GM19043 (cell line): ENCODE results near the gene RHOD.

Source experiments
- ATAC-seq: cut with Tn5 transposase; IDR thresholded peaks from one replicate; pipeline ENCODE4 v1.9.1; 2021; ENCODE audit warnings: low read depth; ENCODE audit not compliant: unreplicated experiment

Gene RHOD, protein sequence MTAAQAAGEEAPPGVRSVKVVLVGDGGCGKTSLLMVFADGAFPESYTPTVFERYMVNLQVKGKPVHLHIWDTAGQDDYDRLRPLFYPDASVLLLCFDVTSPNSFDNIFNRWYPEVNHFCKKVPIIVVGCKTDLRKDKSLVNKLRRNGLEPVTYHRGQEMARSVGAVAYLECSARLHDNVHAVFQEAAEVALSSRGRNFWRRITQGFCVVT

GRCh38 chr11:67056267-67057204 is at the start of gene RHOD:
Gene RHOD (plus strand): TSS chr11:67056847. CDS start chr11:67056903, 56 bp downstream.
- ATAC-seq = no peak

DNA sequence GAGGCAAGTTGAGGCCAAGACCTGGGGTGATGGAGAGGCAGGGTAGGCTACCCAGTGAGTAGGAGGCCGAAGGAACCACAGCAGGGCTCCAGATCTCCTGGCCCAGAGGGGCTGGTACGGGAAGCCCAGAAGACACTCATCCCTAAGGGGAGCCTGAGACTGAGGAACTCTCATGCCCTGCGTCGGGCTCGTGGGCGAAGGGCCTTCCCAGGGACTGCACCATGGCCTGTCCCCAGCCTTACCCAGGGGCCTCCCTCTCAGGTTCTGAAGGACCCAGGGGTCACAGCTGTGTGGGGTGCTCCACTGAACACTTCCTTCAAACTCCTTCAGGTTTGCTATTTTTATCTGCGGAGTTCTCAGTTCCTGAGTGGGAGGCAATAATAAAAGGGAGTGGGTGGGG is 49.5 kb upstream of the RHOD start:
- ATAC-seq = no peak

GRCh38 chr11:67010296-67010905 is 46.2 kb upstream of the RHOD start:
- no peak for ATAC-seq

GRCh38 chr11:67013511-67014045 is 43.1 kb upstream of the RHOD start:
- ATAC-seq = no peak

DNA sequence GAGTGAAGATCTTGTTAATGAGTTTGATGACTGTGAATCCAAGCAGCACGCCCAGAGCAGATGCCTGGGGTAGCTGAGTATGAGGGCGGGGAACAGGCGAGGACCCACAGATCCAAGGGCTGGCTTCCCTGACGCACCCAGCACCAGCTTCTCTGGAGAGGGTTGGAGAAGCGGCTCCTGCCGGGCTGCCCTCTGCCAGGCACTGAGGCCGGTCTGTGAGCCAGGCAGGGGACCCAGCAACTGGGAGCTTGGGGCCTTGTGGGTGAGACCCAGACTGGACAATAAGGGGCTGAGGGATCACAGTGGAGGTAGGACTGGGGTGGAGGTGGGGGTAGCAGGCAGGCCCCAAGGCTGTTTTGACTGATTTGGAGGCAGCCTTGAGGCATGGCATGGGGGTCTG is 42.3 kb upstream of the RHOD start:
- no peak for ATAC-seq

DNA sequence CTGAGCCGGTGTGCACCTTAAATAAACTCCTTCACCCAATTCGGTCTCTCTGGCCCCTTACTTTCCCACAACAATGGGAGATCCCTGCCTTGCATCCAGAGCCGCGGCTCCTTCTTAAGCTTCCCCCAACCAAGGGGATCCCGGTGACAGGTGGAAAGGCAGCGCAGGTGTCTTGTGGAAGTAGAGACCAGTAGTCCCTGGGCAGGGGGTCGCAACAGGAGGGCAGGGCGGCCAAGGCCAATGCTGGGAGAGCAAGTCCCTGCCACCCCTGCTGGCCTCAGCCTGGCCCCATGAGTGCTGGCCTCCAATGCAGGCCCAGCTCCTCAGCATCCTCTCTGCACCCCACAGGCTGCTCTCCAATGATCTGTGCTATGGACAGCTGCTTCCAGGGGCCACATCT is 41.6 kb upstream of the RHOD start:
- ATAC-seq = no peak

GRCh38 chr11:67016550-67016949 is 40.1 kb upstream of the RHOD start:
- no peak for ATAC-seq

GRCh38 chr11:67020949-67021348 is 35.7 kb upstream of the RHOD start:
- ATAC-seq = no peak

DNA sequence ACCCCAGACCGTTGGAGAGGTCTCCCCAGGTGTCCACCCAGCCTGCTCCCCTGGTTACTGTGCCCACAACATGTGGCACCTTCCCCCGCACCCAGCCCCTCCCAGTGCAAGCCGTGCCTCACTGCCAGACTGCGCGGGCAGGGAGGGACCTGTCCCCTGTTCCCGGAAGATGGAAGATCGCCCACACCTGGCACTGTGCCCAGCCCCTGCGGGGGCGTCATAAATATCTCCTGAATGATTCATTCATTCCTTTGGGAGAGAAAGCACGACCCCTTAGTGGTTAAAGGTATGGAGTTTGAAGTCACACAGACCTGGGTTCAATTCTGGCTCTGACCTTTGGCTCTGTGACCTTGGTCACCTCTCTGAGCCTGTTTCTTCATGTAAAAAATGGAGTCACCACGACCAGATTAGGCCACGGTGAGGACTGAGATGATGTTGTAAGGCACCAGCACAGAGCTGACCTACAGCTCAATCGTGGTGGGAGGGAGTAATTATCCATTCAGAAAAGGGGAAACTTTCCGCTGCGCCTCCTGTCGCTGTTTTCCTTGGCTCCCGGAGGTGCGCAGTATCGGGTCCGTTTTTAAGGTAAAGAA is 34.2 kb upstream of the RHOD start:
- no peak for ATAC-seq

DNA sequence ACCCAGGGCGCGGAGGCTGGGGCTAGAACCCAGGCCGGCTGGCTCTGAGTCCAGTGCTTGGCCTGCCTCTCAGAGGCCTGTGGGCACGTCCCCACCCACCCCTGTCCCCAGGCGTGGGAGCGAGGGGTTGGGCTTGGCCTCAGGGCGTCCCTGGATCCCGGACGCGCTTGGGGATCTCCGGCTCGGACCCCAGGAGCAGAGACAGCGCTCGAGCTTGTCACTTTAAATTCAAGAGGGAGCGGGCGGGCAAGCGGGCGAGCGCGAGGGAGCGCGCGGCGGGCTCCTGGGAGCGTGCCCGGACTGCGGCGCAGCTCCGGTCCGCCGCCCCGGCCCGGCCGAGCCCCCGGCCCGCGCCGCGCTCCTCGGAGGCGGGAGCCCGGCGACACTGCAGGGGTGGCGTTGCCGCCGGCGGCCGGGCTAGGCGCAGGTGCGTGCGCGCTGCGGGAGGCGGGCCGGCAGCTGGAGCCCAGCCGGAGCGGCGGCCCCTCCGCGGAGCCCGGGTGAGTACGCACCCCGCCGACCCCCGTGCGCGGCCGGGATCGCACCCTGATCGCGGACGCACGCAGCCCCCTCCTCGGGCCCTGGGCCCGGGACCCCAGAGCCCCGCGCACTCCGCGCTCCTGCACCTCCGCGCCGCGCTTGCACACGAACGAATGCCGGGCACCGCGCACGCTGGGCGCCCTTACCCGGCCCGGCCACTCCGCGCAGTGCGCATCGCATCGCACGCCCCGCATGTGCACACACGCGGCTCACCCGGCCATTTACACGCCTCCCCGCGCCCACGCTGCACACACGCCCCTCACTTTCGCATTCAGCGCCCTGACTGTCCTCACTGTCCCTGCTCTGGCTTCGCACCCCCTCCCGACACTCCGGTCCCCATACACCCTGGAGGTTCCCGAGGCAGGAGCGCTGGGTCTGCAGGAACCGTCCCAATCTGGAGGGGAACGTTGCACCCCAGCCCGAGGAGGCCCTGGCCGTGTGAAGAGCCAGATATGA is 33.4 kb upstream of the RHOD start, which contains the start of gene SYT12:
TSS of gene SYT12 (plus strand) at position 174 of the 996 bp plus-strand sequence. CDS start 7,011 bp downstream, outside the sequence.
- no peak for ATAC-seq

DNA sequence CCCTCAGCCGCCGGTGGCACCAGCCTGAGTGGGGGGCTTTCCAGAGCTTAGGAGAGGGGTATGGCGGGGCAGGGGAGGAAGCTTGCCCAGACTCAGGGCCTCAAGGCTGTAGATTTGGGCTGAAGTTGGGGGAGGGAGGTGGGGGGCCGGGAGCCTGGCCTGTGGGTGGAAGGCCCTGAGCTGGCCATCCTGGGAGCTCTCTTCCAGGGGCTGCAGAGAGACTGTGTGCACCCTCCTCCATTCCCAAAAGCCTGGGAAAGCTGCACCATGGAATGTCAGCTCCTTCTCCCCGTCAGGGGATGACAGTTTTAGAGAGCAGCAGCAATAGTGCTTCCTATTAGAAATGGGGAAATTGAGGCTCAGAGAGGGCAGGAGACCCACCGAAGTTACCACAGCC is 32.7 kb upstream of the RHOD start:
- ATAC-seq = no peak

GRCh38 chr11:67024410-67024809 is 32.2 kb upstream of the RHOD start:
- no peak for ATAC-seq

DNA sequence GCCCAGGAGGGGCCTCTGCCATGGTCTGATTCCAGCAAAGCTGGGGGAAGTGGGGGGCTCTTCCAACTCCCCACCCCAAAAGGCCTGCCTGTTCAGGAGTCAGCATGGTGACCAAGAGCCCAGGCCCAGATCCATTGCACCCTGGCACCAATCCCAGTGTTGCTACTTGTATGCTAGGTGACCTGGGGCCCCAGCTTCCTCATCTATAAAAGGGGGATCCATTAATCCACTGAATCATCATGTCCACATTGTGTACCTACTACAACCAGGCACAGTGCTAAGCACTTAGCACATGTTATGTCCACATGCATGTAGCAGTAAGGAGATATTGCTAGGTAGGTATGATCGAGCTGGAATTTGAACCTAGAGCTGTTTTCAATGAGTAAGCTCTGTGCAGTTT is 31.7 kb upstream of the RHOD start:
- ATAC-seq = no peak

DNA sequence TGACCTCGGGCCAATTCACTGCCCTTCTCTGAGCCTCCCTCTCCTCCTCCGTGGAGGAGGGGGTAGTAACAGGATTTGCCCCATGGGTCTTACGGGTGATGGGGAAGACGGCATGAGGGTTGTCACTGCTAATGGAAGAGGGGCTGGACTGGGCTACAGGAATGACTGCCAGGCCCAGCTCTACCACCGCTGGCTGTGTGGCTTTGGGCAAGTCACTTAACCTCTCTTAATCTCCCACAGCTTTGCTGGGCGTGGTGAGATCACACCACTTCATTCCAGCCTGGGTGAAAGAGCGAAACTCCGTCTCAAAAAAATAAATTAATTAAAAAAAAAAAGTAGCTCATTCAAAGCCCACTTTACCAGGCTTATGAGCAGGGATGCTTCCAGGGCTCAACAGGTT is 30.9 kb upstream of the RHOD start:
- no peak for ATAC-seq

GRCh38 chr11:67026941-67027340 is 29.7 kb upstream of the RHOD start:
- no peak for ATAC-seq

GRCh38 chr11:67027483-67027930 is 29.1 kb upstream of the RHOD start:
- ATAC-seq = no peak

DNA sequence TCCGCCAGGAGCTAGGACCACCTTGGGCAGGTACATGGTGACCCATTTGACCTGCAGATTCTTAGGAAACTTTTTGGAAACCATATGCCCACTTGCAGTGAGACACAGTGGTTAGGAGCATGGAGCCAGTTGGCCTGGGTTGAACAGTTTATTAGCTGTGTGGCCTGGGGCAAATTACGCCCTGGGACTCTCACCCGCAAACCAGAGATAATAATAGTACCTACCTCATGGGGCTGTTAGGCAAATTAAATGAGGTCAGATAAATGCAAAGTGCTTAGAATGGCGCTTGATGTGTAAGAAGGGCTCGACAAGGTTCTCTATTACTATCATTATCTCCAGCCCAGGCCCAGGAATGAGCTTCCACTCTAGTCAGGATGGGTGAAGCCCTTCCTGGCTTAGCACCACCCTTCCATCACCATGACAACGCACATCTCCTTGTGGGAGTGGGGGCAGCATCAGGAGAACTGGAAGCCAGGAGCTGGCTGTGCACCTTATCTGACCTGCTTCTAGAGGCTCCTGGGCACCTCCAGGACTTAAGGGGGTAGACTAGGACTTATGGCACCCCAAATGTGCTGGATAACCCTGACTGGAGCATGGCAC is 28.6 kb upstream of the RHOD start:
- no peak for ATAC-seq

DNA sequence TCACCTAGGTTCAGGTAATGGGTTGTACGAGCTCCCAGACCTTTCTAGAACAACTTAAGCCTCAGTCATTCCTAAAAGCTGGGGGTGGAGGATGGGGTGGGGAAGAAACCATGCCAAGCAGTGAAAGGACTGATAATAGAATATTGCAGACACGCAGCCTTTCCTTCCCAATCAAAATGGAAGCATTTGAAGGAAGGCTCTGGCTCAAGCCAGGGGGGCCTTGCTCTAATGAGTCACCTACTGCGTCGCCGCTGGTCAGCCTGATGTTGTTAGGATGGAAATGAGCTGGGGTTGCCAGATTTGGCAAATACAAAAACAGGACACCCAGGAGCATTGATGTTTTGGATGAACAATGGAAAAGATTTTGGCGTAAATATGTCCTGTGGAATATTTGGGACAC is 27.5 kb upstream of the RHOD start:
- no peak for ATAC-seq

DNA sequence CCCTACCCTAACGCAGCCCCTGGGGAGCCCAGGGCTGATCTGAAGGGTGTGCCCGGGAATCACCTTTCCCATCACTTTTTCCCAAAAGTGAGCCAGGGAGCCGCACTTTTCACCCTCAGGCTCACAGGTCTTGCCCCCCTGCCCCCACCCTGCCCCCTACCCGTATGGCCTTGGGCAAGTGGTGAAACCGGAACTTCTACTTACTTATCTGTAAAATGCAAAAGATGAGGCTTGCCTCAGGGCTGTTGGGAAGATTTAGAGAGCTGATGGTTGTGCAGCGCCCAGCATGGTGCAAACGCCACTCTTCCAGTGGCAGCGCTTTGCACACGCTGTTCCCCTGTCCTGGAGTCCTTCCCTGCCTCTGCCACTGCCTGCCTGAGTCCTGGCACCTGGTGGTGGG is 25.7 kb upstream of the RHOD start:
- ATAC-seq = no peak
